ENCODE results near the gene PTGDR2.
"Not testable (repeated sequence)": the region's sequence is repeated elsewhere in the genome, so short reads cannot be mapped to it uniquely, and the experiment has no call there.

The PTGDR2 gene

DNA sequence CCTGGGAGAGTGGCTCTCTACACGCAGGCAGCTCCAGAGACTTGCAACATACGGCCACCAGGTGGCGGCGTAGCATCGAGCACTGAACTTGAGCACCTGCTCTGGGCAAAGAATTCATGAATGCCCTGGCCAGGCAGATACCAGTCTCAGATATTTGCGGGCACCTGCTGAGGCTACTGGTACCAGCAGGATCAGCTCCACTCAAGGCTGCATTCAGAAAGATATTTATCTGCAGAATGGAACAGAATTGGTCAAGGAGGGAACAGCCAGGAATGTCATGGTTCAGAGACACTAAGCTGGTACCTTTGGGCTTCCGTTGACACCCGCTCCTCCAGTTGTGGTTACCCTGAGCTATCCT lies 24.6 kb downstream of the PTGDR2 start:
- Histone ChIP-seq H3K4me1 (ENCODE audit: control insufficient read depth, insufficient read depth, low read length) (peaks cover 9% of the 10 kb centered on the region), H3K4me2 (ENCODE audit: low read length) (no peak overlapping the region), H3K36me3 (ENCODE audit: insufficient read depth, low read length) (no peaks in the 10 kb centered on the region), H3K9me3 (replicated peaks; ENCODE audit: low read length) (no peaks in the 10 kb centered on the region), H3K9ac (ENCODE audit: low read depth, low read length) (no peak overlapping the region), H3K27me3 (ENCODE audit: control insufficient read depth, insufficient read depth, low read length) (peaks cover 42% of the 10 kb centered on the region), H3K4me3 (ENCODE audit: low read length) (no peak overlapping the region)

DNA sequence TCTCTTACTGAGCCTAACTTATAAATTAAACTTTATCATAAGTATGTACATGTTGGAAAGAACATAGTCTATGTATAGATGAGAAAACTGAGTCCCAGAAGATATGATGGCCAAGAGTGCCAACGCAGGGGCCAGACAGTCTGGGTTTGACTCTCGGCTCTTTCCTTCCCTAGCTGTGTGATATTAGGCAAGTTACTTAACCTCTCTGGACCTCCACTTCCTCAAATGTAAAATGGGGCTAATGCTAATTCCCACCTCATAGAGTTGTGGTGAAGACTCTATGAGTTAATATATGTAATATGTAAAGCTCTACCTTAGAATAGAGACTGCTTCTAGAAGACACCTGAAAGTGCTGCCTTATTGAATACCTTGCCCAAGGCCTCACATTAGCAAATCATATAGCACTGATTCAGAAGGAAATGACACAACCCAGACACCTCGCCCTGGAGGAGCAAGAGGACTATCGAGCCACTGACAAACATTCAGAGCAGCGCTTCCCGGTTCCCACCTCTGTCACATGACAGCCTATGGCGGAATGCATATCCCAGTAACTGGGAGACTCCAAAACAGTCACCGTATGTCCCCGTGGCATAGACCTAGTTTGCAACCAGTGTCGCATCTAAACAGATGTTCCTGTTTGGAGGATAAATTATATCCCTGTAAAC lies 25.1 kb downstream of the PTGDR2 start:
- Histone ChIP-seq H3K9me3 (replicated peaks; ENCODE audit: low read length) (no peaks in the 10 kb centered on the region), H3K9ac (ENCODE audit: low read depth, low read length) (no peak overlapping the region), H3K4me2 (ENCODE audit: low read length) (no peak overlapping the region), H3K27me3 (ENCODE audit: control insufficient read depth, insufficient read depth, low read length) (peaks cover 45% of the 10 kb centered on the region), H3K4me1 (ENCODE audit: control insufficient read depth, insufficient read depth, low read length) (peaks cover 4% of the 10 kb centered on the region), H3K4me3 (ENCODE audit: low read length) (no peak overlapping the region), H3K36me3 (ENCODE audit: insufficient read depth, low read length) (no peaks in the 10 kb centered on the region)

DNA sequence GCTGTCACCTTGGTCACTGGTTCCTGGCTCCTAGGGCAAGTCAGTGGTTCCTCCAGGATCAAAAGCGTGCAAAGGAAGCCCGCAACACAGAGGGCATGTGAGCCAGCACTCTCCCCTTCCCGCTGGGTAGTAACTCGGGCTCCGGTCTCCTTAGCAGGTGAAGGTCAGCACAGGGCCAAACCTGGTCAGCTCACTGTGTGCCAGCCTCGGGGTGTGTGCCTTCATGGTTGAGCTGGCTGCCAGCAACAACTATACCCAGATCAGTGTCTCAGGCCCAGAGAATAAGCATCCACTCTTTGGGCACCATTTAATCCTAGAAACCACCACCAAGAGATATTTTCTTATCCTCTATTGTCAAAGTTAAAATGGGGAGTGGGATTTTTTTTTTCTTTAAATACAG lies 30.0 kb downstream of the PTGDR2 start:
- H3K4me3 ChIP-seq (ENCODE audit: low read length), result no peak overlapping the region
- H3K9me3 ChIP-seq (replicated peaks; ENCODE audit: low read length), result no peaks in the 10 kb centered on the region
- H3K36me3 ChIP-seq (ENCODE audit: insufficient read depth, low read length), result no peaks in the 10 kb centered on the region
- no peak overlapping the region for H3K4me2 ChIP-seq (ENCODE audit: low read length)
- no peak overlapping the region for H3K9ac ChIP-seq (ENCODE audit: low read depth, low read length)
- H3K4me1 ChIP-seq (ENCODE audit: control insufficient read depth, insufficient read depth, low read length), result no peaks in the 10 kb centered on the region
- H3K27me3 ChIP-seq (ENCODE audit: control insufficient read depth, insufficient read depth, low read length), result peaks cover 54% of the 10 kb centered on the region

DNA sequence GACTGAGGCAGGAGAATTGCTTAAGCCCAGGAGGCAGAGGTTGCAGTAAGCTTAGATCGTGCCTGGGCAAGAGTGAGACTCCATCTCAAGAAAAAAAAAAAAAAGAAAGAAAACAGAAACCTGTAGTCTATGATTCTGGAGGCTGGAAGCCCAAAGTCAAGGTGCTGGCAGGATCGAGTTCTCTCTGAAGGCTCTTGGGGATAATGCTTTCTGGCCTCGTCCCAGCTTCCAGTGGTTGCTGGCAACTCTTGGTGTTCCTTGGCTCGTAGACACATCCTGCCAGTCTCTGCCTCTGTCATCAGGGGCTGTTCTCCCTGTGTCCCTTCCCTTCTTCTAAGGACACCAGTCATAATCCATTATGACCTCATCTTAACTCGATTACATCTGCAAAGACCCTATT lies 30.6 kb downstream of the PTGDR2 start:
- no peak overlapping the region for H3K4me2 ChIP-seq (ENCODE audit: low read length)
- H3K4me3 ChIP-seq (ENCODE audit: low read length), result no peak overlapping the region
- no peaks in the 10 kb centered on the region for H3K36me3 ChIP-seq (ENCODE audit: insufficient read depth, low read length)
- peaks cover 60% of the 10 kb centered on the region for H3K27me3 ChIP-seq (ENCODE audit: control insufficient read depth, insufficient read depth, low read length)
- no peaks in the 10 kb centered on the region for H3K4me1 ChIP-seq (ENCODE audit: control insufficient read depth, insufficient read depth, low read length)
- no peak overlapping the region for H3K9ac ChIP-seq (ENCODE audit: low read depth, low read length)
- H3K9me3 ChIP-seq (replicated peaks; ENCODE audit: low read length), result no peaks in the 10 kb centered on the region

DNA sequence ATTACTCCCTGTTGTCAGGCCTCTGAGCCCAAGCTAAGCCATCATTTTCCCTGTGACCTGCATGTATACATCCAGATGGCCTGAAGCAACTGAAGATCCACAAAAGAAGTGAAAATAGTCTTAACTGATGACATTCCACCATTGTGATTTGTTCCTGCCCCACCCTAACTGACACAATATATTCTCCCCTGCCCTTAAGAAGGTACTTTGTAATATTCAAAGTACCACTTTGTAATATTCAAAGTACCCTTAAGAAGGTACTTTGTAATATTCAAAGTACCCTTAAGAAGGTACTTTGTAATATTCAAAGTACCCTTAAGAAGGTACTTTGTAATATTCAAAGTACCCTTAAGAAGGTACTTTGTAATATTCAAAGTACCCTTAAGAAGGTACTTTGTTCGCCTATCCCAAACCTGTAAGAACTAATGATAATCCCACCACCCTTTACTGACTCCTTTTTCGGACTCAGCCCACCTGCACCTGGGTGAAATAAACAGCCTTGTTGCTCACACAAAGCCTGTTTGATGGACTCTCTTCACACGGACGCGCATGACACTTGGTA lies 31.9 kb downstream of the PTGDR2 start:
- not testable (repeated sequence) for H3K9me3 ChIP-seq (replicated peaks; ENCODE audit: low read length); H3K4me3 ChIP-seq (ENCODE audit: low read length); H3K4me2 ChIP-seq (ENCODE audit: low read length); H3K36me3 ChIP-seq (ENCODE audit: insufficient read depth, low read length); H3K9ac ChIP-seq (ENCODE audit: low read depth, low read length); H3K4me1 ChIP-seq (ENCODE audit: control insufficient read depth, insufficient read depth, low read length)
- peaks cover 66% of the 10 kb centered on the region for H3K27me3 ChIP-seq (ENCODE audit: control insufficient read depth, insufficient read depth, low read length)

DNA sequence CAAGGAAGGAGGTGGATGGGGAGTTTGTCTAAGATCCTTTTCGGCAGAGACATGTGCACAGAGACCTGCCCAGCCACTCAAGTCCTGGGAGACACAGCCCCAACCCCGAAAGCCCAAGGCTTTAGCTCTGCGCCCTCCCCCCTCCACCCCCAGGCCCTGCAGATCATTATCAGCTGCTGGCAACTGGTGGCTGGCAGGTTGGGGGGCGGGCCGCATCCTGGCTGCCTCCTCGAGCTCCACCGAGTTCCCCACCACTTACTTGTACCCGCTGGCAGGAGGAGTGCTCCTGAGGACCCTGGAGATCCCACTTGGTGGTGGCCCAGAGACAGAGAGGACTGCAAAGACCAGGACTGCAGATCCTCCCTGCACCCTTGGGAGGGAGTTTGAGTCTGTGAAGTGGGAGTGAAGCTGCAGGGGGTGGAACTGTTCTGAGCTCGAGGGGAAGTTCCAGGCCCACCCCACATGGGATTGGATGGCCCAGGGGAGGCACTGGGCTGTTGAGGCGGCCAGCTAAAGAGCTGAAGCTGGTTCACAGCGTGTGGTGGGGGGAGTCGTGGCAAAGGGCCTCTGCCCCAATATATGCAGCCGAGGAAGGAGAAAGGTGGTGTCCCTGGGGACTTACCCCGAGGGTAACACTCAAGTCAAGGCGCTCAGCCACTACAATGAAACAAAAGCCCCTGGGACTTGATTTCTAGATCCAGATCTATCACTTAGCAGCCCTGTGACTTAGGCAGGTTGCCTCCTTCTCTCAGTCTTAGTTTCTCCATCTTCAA lies 33.7 kb downstream of the PTGDR2 start:
- Histone ChIP-seq H3K9ac (ENCODE audit: low read depth, low read length) (no peak overlapping the region), H3K27me3 (ENCODE audit: control insufficient read depth, insufficient read depth, low read length) (peaks cover 52% of the 10 kb centered on the region), H3K36me3 (ENCODE audit: insufficient read depth, low read length) (no peaks in the 10 kb centered on the region)

DNA sequence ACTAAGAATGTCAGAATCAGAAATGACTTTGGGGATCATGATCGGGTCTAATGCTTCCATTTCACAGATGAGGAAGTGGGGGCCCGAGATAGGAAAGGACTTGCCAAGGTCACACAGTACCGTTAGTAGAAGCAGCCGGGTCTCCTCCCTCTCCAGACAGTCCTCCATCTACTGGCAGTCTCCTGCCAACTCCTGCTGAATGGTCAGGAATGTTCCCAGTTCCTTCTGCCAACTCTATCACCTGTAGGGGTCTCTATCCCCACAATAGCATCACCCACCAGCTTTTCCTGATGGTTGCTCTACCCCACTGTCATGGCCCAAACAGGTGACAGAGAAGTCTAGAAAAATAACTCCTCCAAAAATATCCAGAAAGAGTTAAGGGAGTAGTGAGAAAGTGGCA lies 37.7 kb downstream of the PTGDR2 start:
- Histone ChIP-seq H3K27me3 (ENCODE audit: control insufficient read depth, insufficient read depth, low read length) (peaks cover 35% of the 10 kb centered on the region), H3K4me1 (ENCODE audit: control insufficient read depth, insufficient read depth, low read length) (no peaks in the 10 kb centered on the region), H3K9me3 (replicated peaks; ENCODE audit: low read length) (peaks cover 10% of the 10 kb centered on the region), H3K9ac (ENCODE audit: low read depth, low read length) (no peak overlapping the region), H3K4me3 (ENCODE audit: low read length) (no peak overlapping the region), H3K4me2 (ENCODE audit: low read length) (no peak overlapping the region), H3K36me3 (ENCODE audit: insufficient read depth, low read length) (no peaks in the 10 kb centered on the region)

More for the DNA sequence above, 33.7 kb downstream of the PTGDR2 start:
- Histone ChIP-seq H3K4me3 (ENCODE audit: low read length) (no peak overlapping the region), H3K9me3 (replicated peaks; ENCODE audit: low read length) (peaks cover 2% of the 10 kb centered on the region), H3K4me1 (ENCODE audit: control insufficient read depth, insufficient read depth, low read length) (no peaks in the 10 kb centered on the region), H3K4me2 (ENCODE audit: low read length) (no peak overlapping the region)

DNA sequence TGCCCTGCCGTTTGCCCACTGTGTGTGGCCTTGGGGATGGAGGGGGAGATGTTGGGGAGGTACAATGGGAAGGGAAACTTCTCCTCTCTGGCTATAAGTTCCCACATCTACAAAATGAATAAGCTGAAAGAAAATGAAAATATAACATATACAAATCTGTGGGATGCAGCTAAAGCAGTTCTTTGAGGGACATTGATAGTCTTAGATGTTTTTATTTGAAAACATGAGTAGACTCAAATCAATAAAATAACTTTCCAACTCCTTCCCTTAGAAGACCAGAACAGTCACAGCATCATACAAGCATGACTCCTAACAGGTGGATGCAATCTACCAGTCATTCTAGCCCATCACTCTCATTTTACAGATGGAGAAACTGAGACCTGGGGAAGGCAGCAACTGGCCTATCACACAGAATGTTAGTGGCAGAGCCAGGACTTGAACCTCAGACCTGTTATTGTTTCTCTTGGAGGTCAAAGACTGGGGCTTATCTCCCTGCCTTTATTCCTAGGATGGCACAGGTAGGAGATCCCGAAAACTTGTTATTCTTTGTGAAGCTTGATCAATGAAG lies 39.1 kb downstream of the PTGDR2 start:
- H3K9ac ChIP-seq (ENCODE audit: low read depth, low read length), result no peak overlapping the region
- H3K36me3 ChIP-seq (ENCODE audit: insufficient read depth, low read length), result no peaks in the 10 kb centered on the region
- no peak overlapping the region for H3K4me3 ChIP-seq (ENCODE audit: low read length)
- peaks cover 28% of the 10 kb centered on the region for H3K27me3 ChIP-seq (ENCODE audit: control insufficient read depth, insufficient read depth, low read length)
- no peak overlapping the region for H3K4me2 ChIP-seq (ENCODE audit: low read length)
- H3K9me3 ChIP-seq (replicated peaks; ENCODE audit: low read length), result peaks cover 10% of the 10 kb centered on the region
- H3K4me1 ChIP-seq (ENCODE audit: control insufficient read depth, insufficient read depth, low read length), result no peaks in the 10 kb centered on the region

DNA sequence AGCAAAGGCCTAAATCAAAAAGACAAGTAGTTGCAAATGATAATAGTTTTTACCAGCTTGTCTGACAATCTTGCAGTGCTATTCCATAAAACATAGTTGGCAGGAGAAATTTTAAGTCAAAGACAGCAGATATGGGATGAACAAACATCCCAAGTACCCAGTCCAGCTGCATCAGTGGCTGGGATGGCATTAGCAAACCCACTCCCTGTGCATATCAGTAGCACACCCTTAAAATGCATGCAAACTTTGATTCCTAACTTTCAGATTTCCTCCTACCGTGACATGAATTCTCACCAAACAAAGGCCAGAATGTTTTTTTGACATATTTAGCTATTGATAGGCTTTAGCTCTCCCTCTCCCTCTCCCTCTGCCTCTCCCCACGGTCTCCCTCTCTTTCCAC lies 41.6 kb downstream of the PTGDR2 start:
- H3K9me3 ChIP-seq (replicated peaks; ENCODE audit: low read length), result peaks cover 10% of the 10 kb centered on the region
- H3K27me3 ChIP-seq (ENCODE audit: control insufficient read depth, insufficient read depth, low read length), result peaks cover 8% of the 10 kb centered on the region
- H3K9ac ChIP-seq (ENCODE audit: low read depth, low read length), result no peak overlapping the region
- no peak overlapping the region for H3K4me3 ChIP-seq (ENCODE audit: low read length)
- no peaks in the 10 kb centered on the region for H3K36me3 ChIP-seq (ENCODE audit: insufficient read depth, low read length)
- no peak overlapping the region for H3K4me2 ChIP-seq (ENCODE audit: low read length)
- no peaks in the 10 kb centered on the region for H3K4me1 ChIP-seq (ENCODE audit: control insufficient read depth, insufficient read depth, low read length)

DNA sequence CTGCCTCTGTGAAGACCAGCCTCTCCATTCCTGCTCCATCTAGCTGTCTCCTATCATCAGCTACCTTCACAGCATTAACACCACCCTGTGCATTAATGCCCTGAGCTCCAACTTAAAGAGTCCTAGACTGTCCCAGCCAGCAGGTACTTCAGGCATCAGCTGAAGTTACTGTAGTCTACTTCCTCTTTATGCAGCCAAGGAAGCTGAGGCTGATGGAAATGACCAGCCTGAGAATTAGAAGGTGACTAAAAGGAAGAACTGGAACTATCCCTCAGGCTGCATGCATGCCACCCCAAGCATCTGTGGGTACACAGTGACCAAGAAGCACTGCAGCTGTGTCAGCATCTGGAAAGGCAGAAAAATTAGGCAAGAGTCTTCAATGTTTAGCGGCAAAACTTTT lies 42.4 kb downstream of the PTGDR2 start:
- Histone ChIP-seq H3K27me3 (ENCODE audit: control insufficient read depth, insufficient read depth, low read length) (no peaks in the 10 kb centered on the region), H3K4me2 (ENCODE audit: low read length) (no peak overlapping the region), H3K4me3 (ENCODE audit: low read length) (no peak overlapping the region), H3K4me1 (ENCODE audit: control insufficient read depth, insufficient read depth, low read length) (no peaks in the 10 kb centered on the region), H3K9me3 (replicated peaks; ENCODE audit: low read length) (peaks cover 10% of the 10 kb centered on the region), H3K9ac (ENCODE audit: low read depth, low read length) (no peak overlapping the region), H3K36me3 (ENCODE audit: insufficient read depth, low read length) (no peaks in the 10 kb centered on the region)

DNA sequence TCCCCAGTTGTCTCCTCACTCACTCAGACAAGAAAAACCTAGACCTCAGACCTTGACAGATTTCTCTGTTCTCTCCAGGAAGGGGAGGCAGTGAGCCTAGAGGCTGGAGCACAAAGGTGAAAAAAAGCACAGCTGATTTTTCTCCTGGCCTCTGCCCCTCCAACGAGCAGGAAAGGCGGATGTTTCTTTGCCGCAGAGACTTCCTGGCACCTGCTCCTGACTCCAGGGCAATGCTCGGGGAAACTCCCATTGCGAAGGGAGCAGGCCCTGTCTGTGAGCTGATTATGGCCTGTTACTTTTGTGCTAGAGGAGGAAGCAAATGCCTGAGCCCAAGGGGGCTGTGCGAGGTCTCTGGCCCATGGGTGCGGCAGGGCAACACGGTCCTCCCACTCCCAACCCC lies 45.2 kb downstream of the PTGDR2 start:
- Histone ChIP-seq H3K36me3 (ENCODE audit: insufficient read depth, low read length) (no peaks in the 10 kb centered on the region), H3K9me3 (replicated peaks; ENCODE audit: low read length) (no peaks in the 10 kb centered on the region), H3K4me2 (ENCODE audit: low read length) (no peak overlapping the region), H3K27me3 (ENCODE audit: control insufficient read depth, insufficient read depth, low read length) (peaks cover 8% of the 10 kb centered on the region), H3K4me1 (ENCODE audit: control insufficient read depth, insufficient read depth, low read length) (no peaks in the 10 kb centered on the region), H3K9ac (ENCODE audit: low read depth, low read length) (no peak overlapping the region), H3K4me3 (ENCODE audit: low read length) (no peak overlapping the region)

Measured in skeletal muscle satellite cell (primary cell).